ENCODE results near the gene AP3B1.

DNA sequence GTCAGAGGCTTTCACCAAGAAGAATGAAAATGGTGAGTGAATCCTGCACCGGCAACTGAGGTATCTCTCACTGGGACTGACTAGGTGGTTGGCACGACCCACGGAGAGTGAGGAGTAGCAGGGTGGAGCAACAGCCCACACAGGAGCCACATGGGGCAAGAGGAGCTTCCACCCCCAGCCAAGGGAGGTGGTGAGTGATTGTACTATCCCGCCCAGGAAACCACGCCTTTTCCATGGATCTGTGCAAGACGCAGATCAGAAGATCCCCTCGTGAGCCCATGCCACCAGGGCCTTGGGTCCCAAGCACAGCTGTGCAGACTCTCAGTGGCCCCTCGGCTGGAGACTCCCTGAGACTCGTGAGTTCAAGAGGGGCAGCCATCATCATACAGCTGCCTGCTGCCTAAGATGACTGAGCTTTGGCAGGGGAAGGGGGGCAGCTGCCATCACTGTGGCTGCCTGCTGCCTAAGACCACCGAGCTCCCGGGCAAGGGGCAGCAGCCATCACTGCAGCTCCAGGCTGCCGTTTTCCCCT lies 229.5 kb downstream of the AP3B1 start:
- TF ChIP-seq, protein P1, sequence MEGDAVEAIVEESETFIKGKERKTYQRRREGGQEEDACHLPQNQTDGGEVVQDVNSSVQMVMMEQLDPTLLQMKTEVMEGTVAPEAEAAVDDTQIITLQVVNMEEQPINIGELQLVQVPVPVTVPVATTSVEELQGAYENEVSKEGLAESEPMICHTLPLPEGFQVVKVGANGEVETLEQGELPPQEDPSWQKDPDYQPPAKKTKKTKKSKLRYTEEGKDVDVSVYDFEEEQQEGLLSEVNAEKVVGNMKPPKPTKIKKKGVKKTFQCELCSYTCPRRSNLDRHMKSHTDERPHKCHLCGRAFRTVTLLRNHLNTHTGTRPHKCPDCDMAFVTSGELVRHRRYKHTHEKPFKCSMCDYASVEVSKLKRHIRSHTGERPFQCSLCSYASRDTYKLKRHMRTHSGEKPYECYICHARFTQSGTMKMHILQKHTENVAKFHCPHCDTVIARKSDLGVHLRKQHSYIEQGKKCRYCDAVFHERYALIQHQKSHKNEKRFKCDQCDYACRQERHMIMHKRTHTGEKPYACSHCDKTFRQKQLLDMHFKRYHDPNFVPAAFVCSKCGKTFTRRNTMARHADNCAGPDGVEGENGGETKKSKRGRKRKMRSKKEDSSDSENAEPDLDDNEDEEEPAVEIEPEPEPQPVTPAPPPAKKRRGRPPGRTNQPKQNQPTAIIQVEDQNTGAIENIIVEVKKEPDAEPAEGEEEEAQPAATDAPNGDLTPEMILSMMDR (IDR thresholded peaks at IDR 0.05) = no peak
- no peak for TF ChIP-seq POLR2A (IDR thresholded peaks at IDR 0.05)
